GM12891 (cell line): ENCODE data around the gene SLC9A9.
A peak's percentile ranks its signal among the peaks of the same experiment; 100 is the strongest.

ENCODE experiments used
- DNase-seq: peaks from one replicate; pipeline ENCODE4 v3.0.0; 2011; ENCODE audit warnings: low spot score; ENCODE audit not compliant: insufficient read length
- FAIRE-seq: peaks from 2 replicates; lab custom pipeline; 2011; peaks lifted over from hg19 to GRCh38; lab: Jason Lieb, UNC
- PAX5 ChIP-seq: IDR thresholded peaks from 2 replicates; pipeline ENCODE4 v1.6.1; 2011; ENCODE audit warnings: low read length, moderate library complexity, mild to moderate bottlenecking; ENCODE audit not compliant: insufficient read depth, severe bottlenecking
- POLR2A ChIP-seq: IDR thresholded peaks from 2 replicates; pipeline ENCODE4 v1.6.1; 2011; ENCODE audit warnings: low read depth, low read length, control low read depth
- POLR2AphosphoS5 ChIP-seq: IDR thresholded peaks from 2 replicates; pipeline ENCODE4 v1.6.1; 2011; ENCODE audit warnings: low read depth, low read length, control low read depth
- POU2F2 ChIP-seq: IDR thresholded peaks from 2 replicates; pipeline ENCODE4 v1.6.1; 2011; ENCODE audit warnings: low read depth, mild to moderate bottlenecking, control low read depth, low read length, moderate library complexity
- SPI1 ChIP-seq: IDR thresholded peaks from 2 replicates; pipeline ENCODE4 v1.6.1; 2011; ENCODE audit warnings: low read depth, low read length, control low read depth
- TAF1 ChIP-seq: IDR thresholded peaks from 2 replicates; pipeline ENCODE4 v1.6.1; 2011; ENCODE audit warnings: low read depth, low read length, control low read depth

SLC9A9 gene

DNA sequence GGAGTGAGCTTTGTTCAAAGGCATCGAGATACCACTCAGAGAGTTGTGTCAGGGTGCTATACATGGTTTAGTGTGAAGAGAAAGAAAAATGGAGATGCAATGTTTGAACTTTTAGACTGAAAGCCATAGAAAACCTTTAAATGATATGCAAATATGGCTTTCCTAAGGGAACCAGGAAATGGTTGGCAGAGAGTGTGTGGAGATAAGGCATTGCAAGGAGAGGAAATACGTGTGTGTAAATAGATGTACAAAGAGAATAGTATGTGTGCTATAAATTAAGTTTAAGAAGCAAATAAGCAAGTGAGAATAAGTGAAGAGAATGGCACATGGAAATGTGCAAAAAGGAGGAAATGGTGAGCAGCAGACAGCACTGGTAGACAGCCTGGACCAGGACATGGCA, 198.1 kb downstream of the SLC9A9 start:
- TF ChIP-seq POU2F2 (no peak), PAX5 (no peak), POLR2A (no peak), POLR2AphosphoS5 (no peak), SPI1 (no peak), TAF1 (no peak)
- DNase-seq, result no peak
- FAIRE-seq, result peak; percentile 47

DNA sequence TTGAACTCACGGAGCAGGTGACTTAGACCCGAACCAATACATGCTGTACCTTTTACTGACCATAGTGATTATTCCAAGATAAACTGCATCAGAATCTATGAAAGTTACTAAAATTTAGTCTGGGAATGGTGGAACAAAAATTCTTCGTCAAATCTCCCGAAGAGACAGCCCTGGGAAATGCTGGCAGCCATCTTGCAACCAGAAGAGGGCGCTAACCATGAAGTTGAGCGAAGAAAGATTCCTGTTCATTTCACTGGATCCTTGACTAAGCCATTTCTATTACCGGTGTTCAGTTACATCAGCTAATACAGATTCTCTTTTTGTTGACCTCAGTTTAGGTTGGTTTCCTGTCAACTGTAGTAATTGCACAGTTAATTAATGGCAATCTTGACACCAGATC, 199.6 kb downstream of the SLC9A9 start:
- DNase-seq (no peak), FAIRE-seq (peak; percentile 52)
- TF ChIP-seq TAF1 (no peak), POLR2A (no peak), PAX5 (no peak), POLR2AphosphoS5 (no peak), POU2F2 (no peak), SPI1 (no peak)

- TF ChIP-seq SPI1 (no peak), PAX5 (no peak), POLR2AphosphoS5 (no peak), TAF1 (no peak), POLR2A (no peak), POU2F2 (no peak)
- FAIRE-seq, result no peak
- DNase-seq, result no peak
These were observed 200.1 kb downstream of the SLC9A9 start for GRCh38 chr3:143648218-143648617.

DNA sequence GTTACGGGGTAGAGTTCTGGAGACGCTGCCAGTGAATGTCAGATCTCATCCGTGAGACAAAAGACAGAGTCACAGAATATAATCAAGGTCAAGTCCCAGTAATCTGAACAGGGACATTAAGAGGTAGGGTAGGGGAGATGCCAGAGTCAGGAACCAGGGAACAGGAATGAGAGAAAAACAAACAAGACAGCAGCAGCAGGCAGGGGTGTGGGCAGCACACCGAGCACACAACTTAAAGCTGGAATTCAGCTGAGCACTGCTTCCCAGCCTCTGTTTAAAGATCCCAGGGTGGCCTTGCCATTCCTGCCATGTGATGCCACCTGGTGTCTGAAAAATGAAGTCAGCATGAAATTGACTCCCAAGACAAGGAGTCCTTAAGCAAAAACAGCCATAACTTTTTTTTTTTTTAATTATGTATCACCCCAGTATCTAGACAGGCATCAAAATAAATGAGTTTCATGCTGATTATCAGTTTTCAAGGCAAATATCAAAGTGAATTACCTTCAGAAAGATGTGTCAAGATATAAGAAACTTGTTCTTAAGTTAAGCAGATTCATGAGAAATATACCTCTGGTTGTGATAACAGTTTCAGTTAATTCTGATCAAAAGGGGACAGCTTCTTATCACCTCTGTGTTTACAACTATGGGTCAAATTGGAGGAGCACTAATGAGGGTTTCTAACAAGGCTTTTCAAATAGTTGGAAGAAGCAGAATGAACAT, 203.7 kb downstream of the SLC9A9 start:
- FAIRE-seq (peak; percentile 87), DNase-seq (peak; percentile 16)
- TF ChIP-seq TAF1 (no peak), POLR2AphosphoS5 (no peak), SPI1 (no peak), POU2F2 (no peak), PAX5 (no peak), POLR2A (no peak)

DNA sequence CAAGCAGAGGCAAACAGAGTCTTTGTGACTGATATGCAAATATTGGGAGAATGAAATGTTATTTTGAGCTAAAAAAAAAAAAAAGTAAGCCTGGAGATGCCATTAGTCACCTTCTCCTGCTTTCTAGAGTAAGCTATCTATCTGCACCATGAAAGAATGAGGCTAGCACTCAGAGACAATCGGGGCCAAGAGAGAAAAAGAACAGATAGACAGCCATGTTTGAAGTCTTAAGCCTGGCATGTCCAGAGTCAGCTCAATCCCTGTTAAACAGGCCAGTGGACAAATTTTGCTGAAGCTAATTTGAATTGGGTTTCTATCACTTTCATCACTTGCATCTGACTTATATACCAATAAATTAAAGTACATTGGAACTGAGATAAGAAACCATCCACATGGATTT, 204.4 kb downstream of the SLC9A9 start:
- FAIRE-seq (peak; percentile 43), DNase-seq (no peak)
- TF ChIP-seq TAF1 (no peak), POU2F2 (no peak), SPI1 (no peak)

GRCh38 chr3:143640774-143641173, 207.5 kb downstream of the SLC9A9 start:
- DNase-seq, result no peak
- FAIRE-seq, result no peak
- TF ChIP-seq SPI1 (no peak), PAX5 (no peak), POLR2A (no peak), POLR2AphosphoS5 (no peak), TAF1 (no peak), POU2F2 (no peak)

DNA sequence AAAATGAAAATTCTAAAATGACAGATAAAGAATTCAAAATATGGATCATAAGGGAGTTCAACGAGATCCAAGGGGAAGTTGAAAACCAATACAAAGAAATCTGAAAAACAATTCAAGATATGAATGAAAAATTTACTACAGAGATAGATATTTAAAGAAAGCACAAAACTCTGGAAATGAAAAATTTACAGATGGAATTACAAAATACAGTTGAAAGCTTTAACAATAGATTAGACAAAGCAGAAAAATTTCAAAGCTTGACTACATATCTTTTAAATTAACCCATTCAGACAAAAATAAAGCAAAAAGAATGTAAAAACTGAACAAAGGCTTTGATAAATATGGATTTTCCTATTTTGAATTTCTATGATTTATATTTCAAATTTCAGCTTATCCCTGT, 211.1 kb downstream of the SLC9A9 start:
- no peak for TF ChIP-seq TAF1
- no peak for TF ChIP-seq POLR2A
- no peak for TF ChIP-seq PAX5
- TF ChIP-seq POLR2AphosphoS5, result no peak
- TF ChIP-seq SPI1, result no peak
- TF ChIP-seq POU2F2, result no peak
- FAIRE-seq, result no peak
- no peak for DNase-seq

- TF ChIP-seq POLR2A, result no peak
- no peak for TF ChIP-seq POU2F2
- no peak for TF ChIP-seq SPI1
- FAIRE-seq, result no peak
- DNase-seq, result no peak
These were observed 213.3 kb downstream of the SLC9A9 start for GRCh38 chr3:143634991-143635390.

GRCh38 chr3:143634427-143634826, 213.8 kb downstream of the SLC9A9 start:
- FAIRE-seq (no peak), DNase-seq (no peak)
- TF ChIP-seq PAX5 (no peak), POLR2A (no peak), TAF1 (no peak), POLR2AphosphoS5 (no peak), POU2F2 (no peak), SPI1 (no peak)

- TF ChIP-seq SPI1, result no peak
- TF ChIP-seq TAF1, result no peak
- no peak for TF ChIP-seq POLR2A
- TF ChIP-seq POU2F2, result no peak
- no peak for TF ChIP-seq PAX5
- no peak for TF ChIP-seq POLR2AphosphoS5
- no peak for DNase-seq
- FAIRE-seq, result no peak
These were observed 214.5 kb downstream of the SLC9A9 start for GRCh38 chr3:143633816-143634215.

DNA sequence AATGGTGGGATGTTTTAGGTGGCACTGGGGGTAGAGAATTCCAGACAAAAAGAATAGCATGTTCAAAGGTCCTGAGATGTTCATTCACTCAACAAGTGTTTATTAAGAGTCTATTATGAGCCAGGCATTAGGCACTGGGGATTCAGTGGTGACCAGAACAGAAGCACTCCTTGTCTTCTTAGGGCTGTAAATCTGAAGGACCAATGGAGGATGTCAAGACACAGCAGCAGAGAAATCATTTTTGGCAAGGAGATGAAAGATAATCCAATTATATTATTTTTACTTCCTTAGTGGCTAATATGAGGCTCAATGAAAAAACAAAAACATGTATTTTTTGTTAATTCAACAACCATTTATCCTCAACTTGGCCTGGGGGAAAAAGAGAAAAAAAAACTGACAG, 218.5 kb downstream of the SLC9A9 start:
- TF ChIP-seq TAF1 (no peak), PAX5 (no peak), POLR2AphosphoS5 (no peak), POU2F2 (no peak), POLR2A (no peak), SPI1 (no peak)
- DNase-seq (no peak), FAIRE-seq (no peak)
